SK-N-MC (cell line): ENCODE data around the gene ACER2.

Experiments
- DNase-seq: peaks from one replicate; pipeline ENCODE4 v3.0.0-alpha.2; 2011; ENCODE audit warnings: low read depth, low spot score
- H3K27ac ChIP-seq: fragments of 200-600 bp; sonication (generic); 2 replicates; pipeline ENCODE4 v1.5.1; 2016; ENCODE audit warnings: mixed run types
- H3K36me3 ChIP-seq: fragments of 200-600 bp; sonication (generic); 2 replicates; pipeline ENCODE4 v1.6.1; 2017; ENCODE audit warnings: antibody characterized with exemption, low read length, mixed read lengths; ENCODE audit not compliant: insufficient read depth
- H3K4me3 ChIP-seq: fragments of 200-600 bp; sonication (generic); 2 replicates; pipeline ENCODE4 v1.5.1; 2016
- H3K9ac ChIP-seq: fragments of 200-600 bp; sonication (generic); 2 replicates; pipeline ENCODE4 v1.8.0; 2017; ENCODE audit warnings: mixed run types, mixed read lengths; ENCODE audit not compliant: insufficient read length
- H3K9me3 ChIP-seq: fragments of 200-600 bp; sonication (generic); 2 replicates; pipeline ENCODE4 v1.6.1; 2017; ENCODE audit warnings: low read depth, mild to moderate bottlenecking, antibody characterized with exemption, low read length, moderate library complexity, mixed read lengths
- EZH2 ChIP-seq: fragments of 200-600 bp; sonication (generic); IDR thresholded peaks from one replicate; pipeline ENCODE4 v1.6.1; 2017; ENCODE audit warnings: antibody characterized with exemption
- FOXP2 ChIP-seq: optimal IDR thresholded peaks from 2 replicates; pipeline ENCODE3; 2011; ENCODE audit warnings: mild to moderate bottlenecking, moderate library complexity; ENCODE audit not compliant: insufficient read depth; ENCODE audit errors: extremely low read length, control extremely low read depth
- POLR2AphosphoS5 ChIP-seq: IDR thresholded peaks from 2 replicates; pipeline ENCODE4 v1.6.1; 2012; ENCODE audit warnings: mild to moderate bottlenecking, low read depth, low read length, borderline replicate concordance

ACER2 gene

GRCh38 chr9:19440823-19441580 lies 32.2 kb downstream of the ACER2 start:
- H3K36me3 ChIP-seq = no peaks in the 10 kb centered on the region
- no peak overlapping the region for H3K27ac ChIP-seq
- no peak overlapping the region for H3K9ac ChIP-seq
- DNase-seq = no peak
- no peak overlapping the region for H3K4me3 ChIP-seq
- no peaks in the 10 kb centered on the region for H3K9me3 ChIP-seq
- no peak for TF ChIP-seq POLR2AphosphoS5
- no peak for TF ChIP-seq FOXP2
- TF ChIP-seq EZH2 = no peak

GRCh38 chr9:19441730-19442129 lies 32.9 kb downstream of the ACER2 start:
- Histone ChIP-seq H3K9me3 (no peaks in the 10 kb centered on the region), H3K4me3 (no peak overlapping the region), H3K27ac (no peak overlapping the region), H3K36me3 (no peaks in the 10 kb centered on the region), H3K9ac (no peak overlapping the region)
- no peak for DNase-seq
- TF ChIP-seq FOXP2 (no peak), EZH2 (no peak), POLR2AphosphoS5 (no peak)

GRCh38 chr9:19442240-19442639 lies 33.4 kb downstream of the ACER2 start:
- Histone ChIP-seq H3K4me3 (no peak overlapping the region), H3K9ac (no peak overlapping the region), H3K9me3 (no peaks in the 10 kb centered on the region), H3K36me3 (no peaks in the 10 kb centered on the region), H3K27ac (no peak overlapping the region)
- no peak for DNase-seq
- TF ChIP-seq POLR2AphosphoS5 (no peak), FOXP2 (no peak)

GRCh38 chr9:19445452-19445851 lies 36.6 kb downstream of the ACER2 start:
- no peak for TF ChIP-seq FOXP2
- TF ChIP-seq POLR2AphosphoS5 = no peak
- no peak for TF ChIP-seq EZH2
- no peak for DNase-seq
- Histone ChIP-seq H3K4me3 (no peak overlapping the region), H3K9me3 (no peaks in the 10 kb centered on the region), H3K27ac (no peak overlapping the region), H3K9ac (no peak overlapping the region), H3K36me3 (no peaks in the 10 kb centered on the region)

- Histone ChIP-seq H3K9me3 (no peaks in the 10 kb centered on the region), H3K36me3 (no peaks in the 10 kb centered on the region), H3K9ac (no peak overlapping the region), H3K4me3 (no peak overlapping the region), H3K27ac (no peak overlapping the region)
- DNase-seq = no peak
- TF ChIP-seq FOXP2 (no peak), EZH2 (no peak), POLR2AphosphoS5 (no peak)
Observed at GRCh38 chr9:19446361-19446861, 37.6 kb downstream of the ACER2 start.

GRCh38 chr9:19451240-19452087 lies 42.7 kb downstream of the ACER2 start:
- Histone ChIP-seq H3K9ac (no peak overlapping the region), H3K27ac (no peak overlapping the region), H3K4me3 (no peak overlapping the region), H3K36me3 (no peaks in the 10 kb centered on the region), H3K9me3 (no peaks in the 10 kb centered on the region)
- TF ChIP-seq EZH2 (no peak), FOXP2 (no peak), POLR2AphosphoS5 (no peak)
- DNase-seq = no peak

GRCh38 chr9:19456426-19456825 lies 47.6 kb downstream of the ACER2 start:
- no peaks in the 10 kb centered on the region for H3K36me3 ChIP-seq
- DNase-seq = no peak
- H3K4me3 ChIP-seq = no peak overlapping the region
- TF ChIP-seq EZH2 (no peak), POLR2AphosphoS5 (no peak), FOXP2 (no peak)
- H3K9ac ChIP-seq = no peak overlapping the region
- no peaks in the 10 kb centered on the region for H3K9me3 ChIP-seq
- H3K27ac ChIP-seq = no peak overlapping the region

- DNase-seq = peak; percentile 51
- Histone ChIP-seq H3K27ac (no peak overlapping the region), H3K4me3 (peak overlapping the region; percentile 45), H3K36me3 (no peaks in the 10 kb centered on the region), H3K9me3 (no peaks in the 10 kb centered on the region), H3K9ac (peak overlapping the region; percentile 23)
- TF ChIP-seq POLR2AphosphoS5 (no peak), EZH2 (no peak)
Observed at GRCh38 chr9:19456996-19457692, 48.3 kb downstream of the ACER2 start.

GRCh38 chr9:19457693-19458009 lies 48.8 kb downstream of the ACER2 start:
- peak overlapping the region; percentile 45 for H3K4me3 ChIP-seq
- no peak overlapping the region for H3K27ac ChIP-seq
- no peaks in the 10 kb centered on the region for H3K9me3 ChIP-seq
- no peaks in the 10 kb centered on the region for H3K36me3 ChIP-seq
- H3K9ac ChIP-seq = no peak overlapping the region
- DNase-seq = no peak
- no peak for TF ChIP-seq POLR2AphosphoS5
- no peak for TF ChIP-seq FOXP2
- no peak for TF ChIP-seq EZH2
